EH (cell line): ENCODE results near the gene DTWD2.
"Not testable (repeated sequence)": the region's sequence is repeated elsewhere in the genome, so short reads cannot be mapped to it uniquely, and the experiment has no call there.

ENCODE experiments used
- DNase-seq: peaks from one replicate; pipeline ENCODE4 v3.0.0-alpha.2; 2015; ENCODE audit warnings: low read depth

DTWD2 gene

GRCh38 chr5:118987988-118988865 lies at the start of gene DTWD2:
TSS of gene DTWD2 (minus strand) at chr5:118988547. CDS start at chr5:118988511, 36 bp downstream.
- peak; percentile 91 for DNase-seq

- DNase-seq, result no peak
These were observed 49.3 kb upstream of the DTWD2 start for GRCh38 chr5:119037496-119038215.

- peak; percentile 71 for DNase-seq
These were observed 47.9 kb upstream of the DTWD2 start for GRCh38 chr5:119036101-119036762.

GRCh38 chr5:119033135-119033534 lies 44.8 kb upstream of the DTWD2 start:
- DNase-seq, result no peak

GRCh38 chr5:119032656-119033055 lies 44.3 kb upstream of the DTWD2 start:
- DNase-seq, result no peak

GRCh38 chr5:119031905-119032304 lies 43.6 kb upstream of the DTWD2 start:
- no peak for DNase-seq

- no peak for DNase-seq
These were observed 42.9 kb upstream of the DTWD2 start for GRCh38 chr5:119031011-119031886.

- no peak for DNase-seq
These were observed 40.2 kb upstream of the DTWD2 start for GRCh38 chr5:119028575-119028974.

GRCh38 chr5:119022773-119023172 lies 34.4 kb upstream of the DTWD2 start:
- no peak for DNase-seq

- peak; percentile 50 for DNase-seq
These were observed 33.8 kb upstream of the DTWD2 start for GRCh38 chr5:119022017-119022745.

GRCh38 chr5:119021149-119021732 lies 32.9 kb upstream of the DTWD2 start:
- no peak for DNase-seq

- DNase-seq, result no peak
These were observed 31.6 kb upstream of the DTWD2 start for GRCh38 chr5:119019949-119020348.

GRCh38 chr5:119019501-119019900 lies 31.2 kb upstream of the DTWD2 start:
- DNase-seq, result no peak

- no peak for DNase-seq
These were observed 29.6 kb upstream of the DTWD2 start for GRCh38 chr5:119017994-119018393.

- DNase-seq, result no peak
These were observed 27.9 kb upstream of the DTWD2 start for GRCh38 chr5:119016125-119016774.

GRCh38 chr5:119011186-119011585 lies 22.8 kb upstream of the DTWD2 start:
- DNase-seq, result no peak

GRCh38 chr5:119010206-119010605 lies 21.9 kb upstream of the DTWD2 start:
- no peak for DNase-seq

- no peak for DNase-seq
These were observed 20.8 kb upstream of the DTWD2 start for GRCh38 chr5:119009131-119009530.

- DNase-seq, result no peak
These were observed 11.3 kb upstream of the DTWD2 start for GRCh38 chr5:118999696-119000095.

GRCh38 chr5:118998861-118999260 lies 10.5 kb upstream of the DTWD2 start:
- DNase-seq, result not testable (repeated sequence)
